ENCODE results near the gene CD79A. TPM values are rescaled to one million over a fixed set of nuclear protein-coding genes. Genes with fewer than 3 reads are reported as not detected.
A peak's percentile ranks its signal among the peaks of the same experiment; 100 is the strongest.

CD79A gene
- total RNA-seq, 2 experiments from 2014 or later: 2.9 to 4.7 TPM

DNA sequence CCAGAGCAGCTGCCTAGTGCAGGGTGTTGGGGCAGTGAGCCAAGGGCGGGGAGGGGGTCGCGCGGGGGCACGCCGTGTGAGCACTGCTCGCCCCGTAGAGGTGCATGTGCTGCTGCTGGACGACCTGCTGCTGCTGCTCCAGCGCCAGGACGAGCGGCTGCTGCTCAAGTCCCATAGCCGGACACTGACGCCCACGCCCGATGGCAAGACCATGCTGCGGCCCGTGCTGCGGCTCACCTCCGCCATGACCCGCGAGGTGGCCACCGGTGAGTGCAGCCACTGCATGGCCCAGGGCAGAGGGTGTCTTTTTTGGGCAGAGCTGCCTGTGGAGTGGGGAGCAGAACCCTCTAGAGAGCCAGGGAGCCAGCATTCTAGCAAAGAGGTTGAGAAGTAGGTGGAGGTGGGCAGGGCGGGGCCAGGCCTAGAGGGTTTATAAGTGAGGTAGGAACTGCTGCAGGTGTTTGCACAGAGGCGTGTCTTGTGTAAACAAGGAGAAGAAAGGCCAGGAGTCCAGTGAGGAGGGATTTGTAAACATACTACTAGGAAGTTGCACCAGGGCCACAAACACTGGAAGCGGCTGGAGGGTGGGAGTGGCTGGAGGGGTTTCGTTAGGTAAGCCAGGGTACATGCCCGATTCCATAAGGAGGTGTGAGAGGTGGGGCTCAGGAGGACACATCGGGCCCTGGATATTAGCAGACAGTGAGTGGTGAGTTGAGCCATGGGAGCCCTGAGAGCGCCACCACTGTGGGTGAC, 27.2 kb downstream of the CD79A start:
- peaks cover 65% of the 10 kb centered on the region for H3K36me3 Mint-ChIP-seq (ENCODE audit: low read depth)
- no peak overlapping the region for H3K4me3 Mint-ChIP-seq
- H3K9me3 Mint-ChIP-seq: no peaks in the 10 kb centered on the region
- ChIA-PET POLR2A (no interaction called here), CTCF (interaction anchor here (1.0 kb wide), 1 partner anchor 18 kb away, joined by 5 read pairs; no protein-coding TSS in a partner anchor)
- H3K27ac Mint-ChIP-seq: peak overlapping the region; percentile 25
- no peak for DNase-seq
- H3K4me1 Mint-ChIP-seq: peaks cover 20% of the 10 kb centered on the region
- H3K27me3 Mint-ChIP-seq: no peaks in the 10 kb centered on the region

- Mint-ChIP-seq H3K4me3 (no peak overlapping the region), H3K9me3 (no peaks in the 10 kb centered on the region), H3K27me3 (peaks cover under 1% of the 10 kb centered on the region), H3K4me1 (peaks cover 21% of the 10 kb centered on the region), H3K36me3 (ENCODE audit: low read depth) (peaks cover 57% of the 10 kb centered on the region), H3K27ac (peak overlapping the region; percentile 42)
- ChIA-PET POLR2A (no interaction called here), CTCF (interaction anchor here (0.6 kb wide), 2 partner anchors 29 to 678 kb away, joined by 3 read pairs; no protein-coding TSS in a partner anchor)
- no peak for DNase-seq
Measured at GRCh38 chr19:41905273-41906002, 28.4 kb downstream of the CD79A start.

- Mint-ChIP-seq H3K9me3 (no peaks in the 10 kb centered on the region), H3K36me3 (ENCODE audit: low read depth) (peaks cover 59% of the 10 kb centered on the region), H3K27me3 (peaks cover 8% of the 10 kb centered on the region), H3K4me3 (no peak overlapping the region), H3K27ac (no peak overlapping the region), H3K4me1 (peaks cover 26% of the 10 kb centered on the region)
- no peak for DNase-seq
- ChIA-PET POLR2A (no interaction called here), CTCF (interaction anchor here (0.6 kb wide), 1 partner anchor 679 kb away, joined by 3 read pairs; no protein-coding TSS in a partner anchor)
Measured at GRCh38 chr19:41906271-41906670, 29.2 kb downstream of the CD79A start.

DNA sequence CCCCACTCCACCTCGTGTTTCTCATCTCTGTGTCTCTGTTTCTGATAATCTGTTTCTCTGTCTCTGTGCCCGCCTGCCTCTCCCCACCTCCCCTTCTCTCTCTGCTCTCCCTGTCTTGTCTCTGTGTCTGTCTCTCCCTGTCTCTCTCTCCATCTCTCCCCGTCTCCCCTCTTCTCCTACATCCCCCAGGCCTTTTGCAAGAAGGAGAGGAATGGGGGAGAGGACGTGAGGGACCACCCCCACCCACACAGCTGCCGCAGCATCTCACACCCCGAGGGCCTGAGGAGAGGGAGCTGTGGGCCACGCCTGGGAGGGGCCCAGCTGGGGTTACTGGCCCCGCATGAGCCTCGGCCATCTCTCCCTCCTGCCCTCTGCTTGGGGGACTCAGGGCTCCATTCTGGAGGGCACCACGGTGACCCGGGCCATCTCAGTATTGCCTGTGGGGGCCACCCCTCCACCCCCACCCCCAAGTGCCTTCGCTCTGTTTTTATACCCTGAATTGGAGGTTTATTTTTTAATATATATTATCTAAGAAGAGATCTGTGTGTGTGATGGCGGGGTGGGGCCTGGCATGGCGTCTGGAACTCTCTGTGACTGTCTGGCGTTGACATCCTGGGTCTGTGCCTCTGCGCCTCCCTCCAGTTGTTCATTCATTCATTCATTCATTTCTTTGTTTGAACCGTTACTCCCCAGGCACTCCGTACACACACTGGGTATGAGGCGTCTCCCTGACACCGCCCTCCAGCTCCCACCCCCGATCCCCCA, 30.0 kb downstream of the CD79A start:
- Mint-ChIP-seq H3K36me3 (ENCODE audit: low read depth) (peaks cover 54% of the 10 kb centered on the region), H3K27ac (no peak overlapping the region), H3K27me3 (peaks cover 14% of the 10 kb centered on the region), H3K4me1 (peaks cover 30% of the 10 kb centered on the region), H3K4me3 (no peak overlapping the region), H3K9me3 (no peaks in the 10 kb centered on the region)
- ChIA-PET CTCF (no interaction called here), POLR2A (no interaction called here)
- no peak for DNase-seq

DNA sequence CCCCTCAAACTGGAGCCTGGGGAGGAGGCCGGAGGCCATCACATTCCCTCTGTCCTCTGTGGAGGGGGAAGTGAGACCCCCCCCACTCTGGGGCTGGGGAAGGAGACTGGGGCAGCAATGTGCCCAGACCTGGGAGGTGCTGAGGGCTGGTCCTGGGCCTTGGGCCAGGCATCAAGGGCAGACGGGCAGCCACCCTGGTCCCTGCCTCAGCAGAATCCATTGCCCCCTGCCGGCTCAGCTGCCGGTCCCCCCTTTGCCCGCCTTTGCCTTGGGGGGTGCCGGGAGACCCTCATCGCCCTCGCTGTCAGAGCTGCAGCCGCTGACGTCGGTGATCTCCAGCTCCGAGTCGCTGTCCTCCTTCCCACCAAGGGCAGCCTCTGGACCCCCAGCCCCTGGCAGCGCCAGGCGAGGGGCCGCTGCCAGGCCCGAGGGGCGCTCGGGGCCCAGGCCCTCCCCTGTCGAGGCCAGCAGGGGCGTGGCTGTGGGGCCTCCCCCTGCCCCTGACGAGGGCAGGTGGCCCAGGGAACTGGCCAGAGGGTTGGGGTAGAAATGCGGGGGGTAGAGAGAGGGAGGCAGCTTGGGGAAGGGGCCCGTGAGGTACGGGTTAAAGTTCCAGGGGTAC, 31.0 kb downstream of the CD79A start:
- no peak for DNase-seq
- peaks cover 45% of the 10 kb centered on the region for H3K36me3 Mint-ChIP-seq (ENCODE audit: low read depth)
- no peak overlapping the region for H3K27ac Mint-ChIP-seq
- H3K27me3 Mint-ChIP-seq: peaks cover 21% of the 10 kb centered on the region
- ChIA-PET CTCF (no interaction called here), POLR2A (no interaction called here)
- H3K9me3 Mint-ChIP-seq: no peaks in the 10 kb centered on the region
- peaks cover 34% of the 10 kb centered on the region for H3K4me1 Mint-ChIP-seq
- H3K4me3 Mint-ChIP-seq: no peak overlapping the region

GRCh38 chr19:41908724-41909464, 31.8 kb downstream of the CD79A start:
- H3K4me1 Mint-ChIP-seq: peaks cover 32% of the 10 kb centered on the region
- no peaks in the 10 kb centered on the region for H3K9me3 Mint-ChIP-seq
- no peak overlapping the region for H3K4me3 Mint-ChIP-seq
- DNase-seq: no peak
- H3K27ac Mint-ChIP-seq: no peak overlapping the region
- H3K27me3 Mint-ChIP-seq: peaks cover 27% of the 10 kb centered on the region
- CTCF ChIA-PET: no interaction called here
- H3K36me3 Mint-ChIP-seq (ENCODE audit: low read depth): peaks cover 39% of the 10 kb centered on the region
- POLR2A ChIA-PET: no interaction called here

GRCh38 chr19:41909706-41910105, 32.6 kb downstream of the CD79A start:
- H3K36me3 Mint-ChIP-seq (ENCODE audit: low read depth): peaks cover 32% of the 10 kb centered on the region
- ChIA-PET CTCF (interaction anchor here (0.6 kb wide), 1 partner anchor 1425 kb away, joined by 3 read pairs; no protein-coding TSS in a partner anchor), POLR2A (no interaction called here)
- DNase-seq: no peak
- H3K4me3 Mint-ChIP-seq: no peak overlapping the region
- peaks cover 33% of the 10 kb centered on the region for H3K27me3 Mint-ChIP-seq
- no peaks in the 10 kb centered on the region for H3K9me3 Mint-ChIP-seq
- no peak overlapping the region for H3K27ac Mint-ChIP-seq
- peaks cover 29% of the 10 kb centered on the region for H3K4me1 Mint-ChIP-seq

DNA sequence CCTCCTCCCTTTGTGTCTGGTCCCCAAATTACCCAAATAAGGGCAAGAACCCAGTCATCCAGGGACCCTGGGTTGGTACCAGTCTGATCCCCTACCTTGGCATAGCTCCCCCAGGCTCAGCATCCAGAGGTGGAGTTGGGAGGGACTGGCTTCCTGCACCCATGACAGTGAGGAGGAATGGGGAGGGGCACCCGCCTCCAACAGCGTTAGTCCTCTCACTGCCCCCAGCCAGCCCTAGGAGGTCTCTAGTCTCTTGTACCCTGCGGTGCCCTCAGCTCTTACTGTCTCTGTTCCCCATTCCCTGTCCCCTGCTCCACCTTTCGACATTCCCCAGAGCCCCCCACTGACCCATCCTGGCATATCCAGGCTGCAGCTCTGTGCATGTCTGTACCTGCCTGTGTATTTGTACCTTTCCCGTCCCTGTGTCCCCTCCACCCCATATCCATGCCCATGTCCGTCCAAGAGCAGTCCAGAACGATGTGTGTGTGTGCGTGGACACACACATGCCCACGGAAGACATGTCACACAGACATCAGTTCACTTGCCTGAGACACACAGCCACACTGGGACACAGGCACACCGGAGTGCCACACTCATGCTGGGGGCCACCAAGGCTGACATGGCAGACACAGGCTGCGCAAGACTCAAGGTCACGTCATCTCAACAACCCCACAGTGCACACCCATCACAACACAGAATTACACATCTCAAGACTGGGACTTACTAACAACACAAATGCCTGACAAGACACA, 33.3 kb downstream of the CD79A start:
- CTCF ChIA-PET: interaction anchor here (0.6 to 2.0 kb wide), 2 partner anchors 24 to 1426 kb away, joined by 3 to 5 read pairs; no protein-coding TSS in a partner anchor
- no peaks in the 10 kb centered on the region for H3K9me3 Mint-ChIP-seq
- POLR2A ChIA-PET: no interaction called here
- H3K4me1 Mint-ChIP-seq: peaks cover 27% of the 10 kb centered on the region
- H3K27ac Mint-ChIP-seq: peak overlapping the region; percentile 7
- H3K27me3 Mint-ChIP-seq: peaks cover 34% of the 10 kb centered on the region
- peaks cover 25% of the 10 kb centered on the region for H3K36me3 Mint-ChIP-seq (ENCODE audit: low read depth)
- DNase-seq: no peak
- H3K4me3 Mint-ChIP-seq: no peak overlapping the region

DNA sequence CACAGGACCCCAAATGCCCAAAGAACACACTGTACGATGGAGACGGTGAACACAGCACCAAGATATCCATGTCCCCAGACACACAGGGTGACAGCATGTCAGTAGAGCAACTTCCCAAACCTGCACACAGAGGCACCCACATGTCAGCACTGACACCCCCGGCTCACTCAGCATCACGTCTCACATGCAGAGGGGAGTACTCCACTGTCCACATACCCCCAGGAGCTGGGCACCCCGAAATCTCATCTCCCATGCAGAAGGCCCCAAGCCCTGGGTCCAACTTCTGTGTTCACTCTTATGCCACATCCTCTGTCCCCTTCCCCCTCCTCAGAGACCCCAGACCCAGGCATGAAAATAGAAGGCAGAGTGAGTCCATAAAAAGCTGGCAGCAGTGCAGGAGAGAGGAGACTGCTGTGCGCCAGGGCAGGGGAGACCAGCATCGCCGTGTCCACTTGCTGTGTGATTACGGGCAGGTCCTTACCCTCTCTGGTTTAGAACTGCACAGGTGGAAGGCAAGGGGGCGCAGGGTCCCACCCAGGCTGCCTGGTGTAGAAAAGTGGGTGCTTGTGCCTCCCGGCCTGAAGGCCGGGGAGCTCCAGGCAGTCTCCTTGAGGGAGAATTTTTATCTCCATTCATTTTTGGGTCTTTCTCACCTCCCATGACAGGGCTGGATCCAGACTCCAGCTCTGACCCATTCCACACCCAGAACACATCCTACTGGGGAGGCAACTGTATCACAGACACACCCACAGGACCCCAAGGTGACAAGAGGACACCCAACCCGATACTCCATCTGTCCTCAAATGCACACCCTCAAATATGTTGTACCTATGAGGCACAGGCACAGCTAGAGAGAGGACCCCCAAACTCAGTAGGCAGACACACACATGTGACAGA, 34.2 kb downstream of the CD79A start:
- ChIA-PET POLR2A (interaction anchor here (0.6 to 0.9 kb wide), 2 partner anchors 372 to 1649 kb away, joined by 5 to 6 read pairs; no protein-coding TSS in a partner anchor), CTCF (interaction anchor here (1.1 to 2.0 kb wide), 2 partner anchors 8 to 25 kb away, joined by 3 to 5 read pairs; no protein-coding TSS in a partner anchor)
- peaks cover 34% of the 10 kb centered on the region for H3K27me3 Mint-ChIP-seq
- peak overlapping the region; percentile 3 for H3K27ac Mint-ChIP-seq
- no peak overlapping the region for H3K4me3 Mint-ChIP-seq
- H3K36me3 Mint-ChIP-seq (ENCODE audit: low read depth): peaks cover 18% of the 10 kb centered on the region
- H3K9me3 Mint-ChIP-seq: no peaks in the 10 kb centered on the region
- DNase-seq: peak; percentile 29
- peaks cover 22% of the 10 kb centered on the region for H3K4me1 Mint-ChIP-seq

- Mint-ChIP-seq H3K27ac (peak overlapping the region; percentile 3), H3K36me3 (ENCODE audit: low read depth) (peaks cover 12% of the 10 kb centered on the region), H3K27me3 (peaks cover 34% of the 10 kb centered on the region), H3K4me3 (no peak overlapping the region), H3K9me3 (no peaks in the 10 kb centered on the region), H3K4me1 (peaks cover 18% of the 10 kb centered on the region)
- CTCF ChIA-PET: interaction anchor here (1.1 to 2.0 kb wide), 2 partner anchors 9 to 26 kb away, joined by 3 to 5 read pairs; no protein-coding TSS in a partner anchor
- POLR2A ChIA-PET: interaction anchor here (0.8 to 0.9 kb wide), 2 partner anchors 16 to 371 kb away, joined by 4 to 5 read pairs; partner anchors contain the start of gene ERFL
- DNase-seq: no peak
Measured at GRCh38 chr19:41911889-41912731, 35.0 kb downstream of the CD79A start.
